GM21367 (cell line): Measurements from ENCODE around the gene TBC1D1.

Experiments used
- ATAC-seq: cut with Tn5 transposase; IDR thresholded peaks from one replicate; pipeline ENCODE4 v1.9.1; 2021; ENCODE audit not compliant: unreplicated experiment

TBC1D1 gene

DNA sequence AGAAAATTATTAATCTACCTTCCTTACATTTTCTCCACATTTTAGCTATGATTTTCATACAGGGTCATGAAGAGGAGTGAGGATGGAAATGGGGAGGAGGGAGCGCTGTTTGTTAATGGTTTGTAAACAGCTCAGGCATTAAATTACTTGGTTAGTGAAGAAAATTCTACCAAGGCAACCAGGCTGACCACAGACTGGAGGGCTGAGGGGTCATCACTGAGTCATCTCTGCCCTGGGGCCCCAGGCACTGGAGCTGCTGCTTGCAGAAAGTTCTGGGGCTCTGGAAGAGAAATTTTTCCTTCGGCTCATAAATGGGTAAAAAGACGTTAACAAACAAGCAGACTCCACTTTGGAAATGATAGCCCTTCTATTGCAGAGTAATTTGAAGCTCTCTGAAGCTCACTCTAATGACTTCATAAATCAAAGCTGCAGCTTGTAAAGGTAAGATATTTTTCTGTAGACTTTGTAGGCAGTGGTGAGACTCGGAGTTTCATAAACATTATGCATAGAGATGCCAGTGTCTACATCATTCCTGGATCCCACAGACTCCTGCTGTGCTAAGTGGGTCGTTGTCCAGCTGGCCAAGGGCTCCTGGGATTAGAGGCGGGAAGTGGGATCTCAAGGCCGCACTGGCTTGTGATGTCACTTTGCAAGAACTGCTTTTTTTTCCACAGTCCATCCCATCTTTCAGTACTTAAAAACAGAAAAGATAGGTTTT, 228.9 kb downstream of the TBC1D1 start:
- no peak for ATAC-seq

DNA sequence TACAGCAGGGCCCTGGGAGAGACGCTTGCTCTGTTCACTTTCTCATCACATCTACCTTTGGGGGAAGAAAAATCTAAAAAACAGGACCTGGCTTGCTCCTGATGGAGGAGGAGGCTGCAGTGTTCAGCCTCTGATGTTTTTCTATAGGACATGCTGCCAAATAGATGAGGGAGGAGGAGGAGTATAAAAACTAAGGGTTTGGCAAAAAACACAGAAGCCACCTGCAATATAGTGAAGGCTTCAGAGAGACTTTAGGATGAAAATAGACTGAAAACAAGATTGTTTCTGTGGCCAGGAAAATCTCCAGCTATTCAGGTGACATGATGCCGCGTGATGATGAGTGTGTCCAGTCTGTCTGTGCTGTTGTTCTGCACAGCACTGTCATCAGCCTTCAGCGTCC, 229.9 kb downstream of the TBC1D1 start:
- ATAC-seq: no peak

DNA sequence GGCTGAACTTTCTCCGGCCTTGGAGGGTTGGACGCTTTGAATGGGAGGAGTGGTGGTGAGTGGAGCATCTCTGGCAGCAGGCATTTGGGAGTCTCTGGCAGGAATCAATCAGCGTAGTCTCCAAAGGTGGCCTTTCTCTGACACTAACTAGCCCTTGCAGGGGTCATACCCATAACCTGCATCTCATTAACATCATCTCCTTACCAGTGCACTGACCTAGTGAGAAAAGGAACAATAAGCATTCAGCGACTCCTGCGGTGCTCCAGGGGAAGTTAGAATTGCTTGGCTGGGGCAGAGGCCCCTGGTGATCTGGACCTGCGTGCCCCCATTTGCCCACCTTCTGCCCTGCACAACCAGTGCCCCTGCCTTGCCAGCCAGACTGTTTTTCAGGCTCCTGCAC, 231.2 kb downstream of the TBC1D1 start:
- ATAC-seq: no peak

DNA sequence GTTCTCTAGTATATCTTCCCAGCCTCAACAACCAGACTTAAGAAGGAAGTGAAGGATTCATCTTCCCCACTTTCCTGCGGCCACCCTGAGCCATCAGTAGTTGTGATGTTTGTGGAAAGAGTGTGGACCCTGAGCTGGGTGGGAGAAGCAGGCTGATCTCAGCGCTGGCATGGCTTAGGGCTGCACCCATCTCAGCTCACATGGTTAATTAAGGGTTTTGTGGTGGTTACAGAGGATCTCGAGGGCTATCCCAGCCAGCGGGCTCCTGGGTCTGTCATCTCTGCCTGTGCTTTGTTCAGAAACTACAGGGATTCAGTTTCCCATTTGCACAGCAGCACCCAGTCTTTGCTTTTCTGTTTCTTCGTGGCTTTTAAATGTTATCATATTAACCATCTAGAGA, 232.7 kb downstream of the TBC1D1 start:
- no peak for ATAC-seq

DNA sequence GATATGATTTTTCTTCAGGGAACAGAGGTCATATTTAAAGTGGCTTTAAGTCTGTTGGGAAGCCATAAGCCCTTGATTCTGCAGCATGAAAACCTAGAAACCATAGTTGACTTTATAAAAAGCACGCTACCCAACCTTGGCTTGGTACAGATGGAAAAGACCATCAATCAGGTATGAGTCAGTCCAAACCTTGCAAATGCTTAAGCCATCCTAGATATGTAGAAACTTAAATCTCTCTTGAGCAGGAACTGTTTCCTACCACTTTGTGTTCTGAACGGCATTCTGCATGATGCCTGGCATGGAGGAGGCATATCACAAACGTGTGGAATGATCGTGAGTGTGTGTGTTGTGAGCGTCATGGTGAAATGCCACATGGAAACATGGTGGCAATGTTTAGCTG, 234.1 kb downstream of the TBC1D1 start:
- no peak for ATAC-seq

DNA sequence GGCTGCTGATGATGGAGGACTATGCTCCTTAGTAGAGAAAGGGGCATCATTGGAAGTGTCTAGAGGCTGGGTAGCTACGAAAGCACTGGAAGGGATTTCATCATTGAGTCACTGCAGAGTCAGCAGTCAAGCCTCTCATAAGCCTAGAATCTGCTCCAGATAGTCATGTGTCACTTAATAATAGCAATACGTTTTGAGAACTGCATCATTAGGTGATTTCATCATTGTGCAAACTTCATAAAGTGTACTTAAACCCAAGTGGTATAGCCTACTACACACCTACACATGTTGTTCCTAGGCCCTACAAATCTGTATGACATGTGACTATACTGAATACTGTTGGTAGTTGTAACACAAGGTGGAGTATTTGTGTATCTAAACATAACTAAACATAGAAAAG, 234.9 kb downstream of the TBC1D1 start:
- no peak for ATAC-seq

DNA sequence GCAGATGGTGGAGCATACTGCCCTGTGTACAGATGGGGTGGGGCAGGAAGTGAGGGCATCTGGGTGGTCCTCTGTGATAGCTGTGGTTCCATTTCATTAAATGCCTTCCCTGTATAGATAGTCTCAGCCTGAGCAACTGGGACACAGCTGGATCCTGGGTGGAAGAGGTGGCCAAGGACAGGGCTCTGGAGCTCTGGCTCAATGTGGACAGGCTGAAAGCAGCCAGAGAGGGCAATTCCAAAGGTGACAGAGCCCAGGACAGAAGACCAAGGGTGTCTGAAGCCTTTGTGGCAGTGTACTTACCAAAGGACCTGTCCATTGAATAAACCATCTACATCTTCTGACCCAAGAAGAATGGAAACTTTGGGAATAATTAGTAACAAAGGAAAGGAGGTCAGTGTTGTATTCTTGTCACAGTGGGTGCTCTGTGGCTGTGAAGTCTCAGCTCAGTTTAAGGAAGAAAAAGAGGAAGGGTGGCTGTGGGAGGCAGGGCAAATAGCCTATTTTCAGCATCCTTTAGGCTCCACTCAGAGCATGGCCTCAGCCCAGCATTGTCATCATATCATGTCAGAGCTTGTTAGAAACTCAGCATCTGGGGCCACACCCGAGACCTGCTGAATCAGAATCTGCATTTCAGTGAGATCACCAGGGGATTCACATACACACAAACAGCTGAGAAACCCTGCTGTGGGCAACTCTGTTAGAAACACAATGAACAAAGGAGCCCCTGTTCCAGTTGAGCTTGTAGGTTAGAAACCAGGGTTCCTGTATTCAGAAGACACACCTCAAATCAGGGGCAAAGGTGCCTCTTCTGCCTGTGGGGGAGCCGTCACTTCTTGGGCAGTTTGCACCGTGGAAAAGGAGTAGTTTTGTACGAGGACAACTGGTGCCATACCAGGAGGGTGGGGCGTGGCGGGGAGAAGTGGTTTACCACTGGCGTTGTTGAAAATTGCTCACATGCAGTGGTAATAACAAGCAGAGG, 237.9 kb downstream of the TBC1D1 start:
- ATAC-seq: peak; percentile 36

DNA sequence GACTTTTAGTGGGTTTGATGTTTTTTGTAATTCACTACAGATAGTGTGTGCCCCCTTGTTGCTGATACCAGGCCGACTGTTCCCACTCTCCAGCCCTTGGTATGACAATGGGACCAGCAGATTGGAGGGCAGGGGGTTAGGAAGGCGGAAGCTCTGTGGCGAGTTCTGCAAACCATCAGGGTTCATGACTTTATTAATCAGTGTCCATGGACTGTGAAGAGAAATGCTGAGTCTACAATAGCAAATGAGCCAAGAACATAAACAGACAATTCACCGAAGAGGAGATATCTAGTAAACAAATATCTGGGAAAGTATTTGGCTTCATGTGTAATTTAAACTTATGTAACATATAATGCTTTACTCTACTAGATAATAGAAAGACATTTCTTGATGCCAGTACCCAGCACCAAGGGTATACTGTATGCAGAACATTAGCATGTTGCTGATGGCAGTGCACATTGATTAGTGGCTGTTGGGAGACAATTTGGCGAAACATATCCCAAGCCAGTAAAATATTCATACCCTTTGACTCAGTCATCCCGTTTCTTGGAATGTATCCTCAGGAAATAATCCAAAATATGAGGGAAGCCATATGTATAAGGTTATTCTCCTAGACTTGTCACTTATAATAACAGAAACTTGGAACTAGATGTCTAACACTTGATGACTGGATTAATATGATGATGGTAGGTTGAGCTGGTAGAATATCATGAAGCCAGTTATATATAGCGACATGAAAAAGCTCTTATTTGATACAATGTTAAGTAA, 238.8 kb downstream of the TBC1D1 start:
- ATAC-seq: no peak

DNA sequence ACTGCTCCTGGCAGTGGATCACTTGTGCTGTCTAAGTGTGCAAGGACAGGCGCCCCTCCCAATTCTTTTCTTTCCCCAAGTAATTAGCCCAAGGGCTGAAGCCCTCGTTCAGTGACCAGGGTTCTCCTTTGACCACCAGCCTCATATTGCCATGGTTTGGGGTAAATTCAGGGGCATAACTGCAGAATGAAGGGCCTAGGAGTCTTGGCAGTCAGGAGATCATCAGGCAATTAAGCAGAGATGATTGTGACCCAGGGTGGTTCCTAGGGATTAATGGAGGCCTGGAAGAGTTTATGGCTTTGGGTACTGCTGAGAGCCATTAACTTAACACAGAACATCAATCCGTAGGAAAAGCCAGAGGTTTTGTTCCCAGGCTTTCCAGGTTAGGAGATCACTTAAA, 240.0 kb downstream of the TBC1D1 start:
- ATAC-seq: no peak

DNA sequence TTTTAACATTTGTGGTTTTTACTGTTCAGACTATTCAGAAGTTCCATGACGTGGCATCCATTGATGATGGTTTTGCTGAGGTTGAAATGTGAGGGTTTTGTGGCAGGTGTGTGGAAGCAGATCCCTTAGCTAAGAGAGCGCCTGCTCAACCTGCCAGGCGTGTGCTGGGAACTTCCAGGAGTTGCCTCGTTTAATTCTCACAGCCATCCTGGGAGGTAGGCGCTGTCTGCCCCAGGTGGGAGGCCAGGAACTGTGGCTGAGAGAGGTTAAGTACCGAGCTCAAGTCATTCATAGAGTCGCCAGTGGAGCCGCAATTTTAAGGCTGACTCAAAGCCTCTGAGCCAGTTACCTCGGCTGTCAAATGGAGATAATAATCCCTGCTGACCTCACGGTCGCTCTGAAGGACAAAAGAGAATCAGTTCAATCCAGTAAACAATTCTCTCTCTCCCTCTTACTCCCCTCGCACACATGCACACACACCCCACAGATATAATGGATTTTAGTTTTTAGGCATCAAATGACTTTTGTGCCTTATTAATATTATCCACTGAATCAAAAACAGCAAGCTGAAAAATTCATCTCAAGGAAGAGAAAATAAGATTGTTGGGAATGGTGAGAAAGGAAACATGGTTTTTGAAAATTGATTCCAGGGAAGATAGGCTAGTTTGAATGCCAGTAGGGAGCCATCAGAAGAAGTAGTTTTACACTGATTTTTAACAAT, 240.6 kb downstream of the TBC1D1 start:
- no peak for ATAC-seq

DNA sequence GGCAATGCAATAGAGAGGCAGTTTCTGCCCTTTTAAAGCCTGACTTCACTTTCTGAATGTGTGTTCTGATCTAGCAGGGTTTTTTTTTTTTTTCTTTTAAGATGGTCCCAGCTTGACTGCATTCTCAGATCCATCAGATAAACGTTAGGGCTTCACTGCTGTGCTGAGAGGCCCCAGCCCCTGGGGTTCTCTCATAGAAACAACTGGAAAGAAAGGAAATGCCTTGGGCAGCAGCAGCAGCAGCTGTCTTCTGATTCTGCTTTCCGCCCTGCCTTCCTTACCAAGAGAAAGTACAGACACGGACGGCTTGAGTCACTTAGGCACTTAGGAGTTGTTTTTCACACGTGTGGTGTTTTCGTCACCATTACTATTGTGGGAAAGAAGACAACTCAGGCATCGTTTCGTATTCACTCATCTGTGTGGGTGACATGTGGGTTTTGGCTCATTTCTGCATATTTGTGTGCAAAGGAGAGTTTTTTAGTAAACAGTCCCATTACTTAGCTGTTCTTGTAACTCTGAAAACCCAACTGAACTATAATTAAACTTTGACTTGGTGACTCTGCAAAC, 241.3 kb downstream of the TBC1D1 start:
- peak; percentile 74 for ATAC-seq

DNA sequence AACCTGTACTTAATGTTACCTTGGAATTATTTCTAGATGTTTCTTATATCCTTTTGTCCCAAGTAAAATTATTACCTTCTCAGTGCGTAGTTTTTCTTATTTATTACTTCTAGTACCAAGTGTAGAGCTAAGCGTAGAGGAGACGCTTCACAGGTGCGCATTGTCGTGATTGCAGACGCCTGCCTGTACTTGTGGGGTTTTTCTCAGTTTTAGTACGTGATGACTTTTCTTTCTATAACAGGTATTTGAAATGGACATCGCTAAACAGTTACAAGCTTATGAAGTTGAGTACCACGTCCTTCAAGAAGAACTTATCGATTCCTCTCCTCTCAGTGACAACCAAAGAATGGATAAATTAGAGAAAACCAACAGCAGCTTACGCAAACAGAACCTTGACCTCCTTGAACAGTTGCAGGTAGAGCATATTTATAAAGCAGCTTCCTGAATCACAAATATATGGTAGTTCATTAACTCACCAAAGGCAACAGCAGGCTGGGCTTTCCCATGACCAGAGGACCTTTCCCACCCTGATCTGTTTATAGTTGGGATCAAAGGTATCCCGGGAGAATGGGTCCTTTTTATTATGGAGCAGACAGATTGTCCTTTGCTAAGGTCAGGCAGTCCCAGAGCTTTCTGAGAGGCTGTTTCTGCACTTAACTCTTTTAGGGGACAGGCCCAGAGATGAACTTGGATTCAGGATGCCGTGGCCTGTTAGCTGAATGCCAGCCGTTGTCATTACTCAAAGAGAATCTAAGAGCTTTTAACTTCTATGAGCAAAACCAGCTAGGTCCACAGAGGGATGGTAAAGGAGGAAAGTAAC, 242.2 kb downstream of the TBC1D1 start:
- no peak for ATAC-seq

DNA sequence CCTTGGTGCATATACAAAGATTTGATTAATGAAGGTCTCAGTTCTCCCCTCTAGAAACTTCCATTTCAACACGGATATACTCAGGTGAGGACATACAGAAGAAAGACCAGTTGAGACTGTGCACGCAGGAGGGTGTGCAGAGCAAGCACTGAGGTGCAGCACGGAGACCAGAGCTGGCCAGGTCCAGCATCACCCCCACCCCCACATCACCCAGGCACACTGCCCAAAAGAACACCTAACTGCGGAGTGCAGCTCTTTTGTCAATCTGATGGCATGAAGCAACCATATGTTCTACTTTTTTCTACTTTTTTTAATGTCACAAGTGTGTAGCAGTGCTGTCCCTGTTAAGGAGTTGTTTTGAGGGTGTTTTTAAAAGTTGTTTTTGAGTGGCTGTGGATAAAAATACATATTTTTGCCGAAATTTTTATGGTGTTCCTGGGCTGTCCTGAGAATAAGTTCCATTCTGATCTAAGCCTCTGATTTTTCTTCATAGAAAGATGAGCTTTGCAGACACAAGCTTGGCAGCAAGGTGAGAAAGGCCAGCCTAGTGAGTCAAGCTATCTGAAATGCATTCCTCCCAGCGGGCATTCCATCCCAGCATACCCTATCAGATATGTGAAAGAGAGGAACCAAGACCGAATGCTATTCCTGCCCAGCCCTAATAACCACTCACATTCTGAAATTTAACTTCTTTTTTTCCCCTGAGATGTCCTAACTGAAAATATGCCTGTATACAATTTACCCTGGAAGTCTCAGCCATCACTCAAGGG, 243.0 kb downstream of the TBC1D1 start:
- no peak for ATAC-seq

DNA sequence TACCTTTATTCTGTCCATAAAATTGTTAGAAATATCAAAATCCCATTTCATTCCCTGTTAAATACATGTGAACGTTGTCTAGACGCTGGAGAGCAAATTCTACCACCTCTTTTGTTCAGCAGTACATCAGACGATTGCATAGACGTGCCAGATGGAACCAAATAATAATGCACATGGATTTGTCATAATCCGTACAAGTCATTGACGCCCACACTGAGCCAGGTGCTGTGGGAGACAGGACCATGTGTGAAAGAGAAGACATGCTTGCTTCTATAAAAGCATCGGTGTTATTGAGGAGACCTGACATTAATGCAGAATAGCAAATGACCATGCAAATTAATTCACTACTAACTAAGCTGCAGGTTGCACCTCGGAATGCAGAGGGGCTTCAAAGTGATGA, 244.3 kb downstream of the TBC1D1 start:
- no peak for ATAC-seq

DNA sequence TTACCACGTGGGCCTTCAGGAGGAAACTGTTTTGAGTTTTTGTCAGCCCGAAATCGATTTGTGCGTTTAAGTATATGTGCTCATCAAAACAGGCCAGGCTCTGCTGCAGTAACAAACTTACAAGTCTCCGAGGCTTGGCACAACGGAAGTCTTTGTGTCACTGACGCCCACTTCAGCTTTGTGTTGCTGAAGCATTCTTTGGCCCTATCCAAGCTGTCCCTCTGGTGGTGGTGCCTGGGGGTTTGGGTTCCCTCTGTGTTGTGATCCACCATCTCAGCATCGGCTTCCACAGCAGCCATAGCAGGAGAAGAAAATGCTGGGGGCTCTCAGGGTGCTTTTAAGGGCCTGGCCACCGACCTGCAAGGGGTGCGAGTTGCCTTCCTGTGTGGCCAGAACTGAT, 245.7 kb downstream of the TBC1D1 start:
- no peak for ATAC-seq

DNA sequence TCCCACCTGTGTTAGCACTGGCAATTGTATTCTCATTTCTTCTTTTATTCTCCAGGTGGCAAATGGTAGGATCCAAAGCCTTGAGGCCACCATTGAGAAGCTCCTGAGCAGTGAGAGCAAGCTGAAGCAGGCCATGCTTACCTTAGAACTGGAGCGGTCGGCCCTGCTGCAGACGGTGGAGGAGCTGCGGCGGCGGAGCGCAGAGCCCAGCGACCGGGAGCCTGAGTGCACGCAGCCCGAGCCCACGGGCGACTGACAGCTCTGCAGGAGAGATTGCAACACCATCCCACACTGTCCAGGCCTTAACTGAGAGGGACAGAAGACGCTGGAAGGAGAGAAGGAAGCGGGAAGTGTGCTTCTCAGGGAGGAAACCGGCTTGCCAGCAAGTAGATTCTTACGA, 246.2 kb downstream of the TBC1D1 start:
- ATAC-seq: no peak

DNA sequence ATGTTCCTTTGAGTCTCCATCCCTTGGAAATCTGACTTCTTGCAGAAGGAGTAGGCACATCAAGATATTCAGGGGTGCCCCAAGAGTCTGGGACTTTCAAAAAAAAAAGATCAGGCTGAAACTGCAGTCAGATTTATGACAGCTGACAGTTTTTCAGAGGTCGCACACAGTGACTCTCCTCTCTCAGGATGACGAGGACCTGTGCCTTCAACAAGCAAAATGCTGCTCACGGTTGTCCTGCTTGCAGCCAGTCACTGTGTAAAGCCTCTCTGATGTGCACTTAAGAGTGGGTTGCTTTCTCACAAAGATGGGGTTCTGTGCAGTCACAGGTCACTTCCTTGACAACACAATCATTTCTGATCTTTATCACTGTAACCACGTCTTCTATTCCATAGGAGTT, 247.5 kb downstream of the TBC1D1 start:
- ATAC-seq: no peak

DNA sequence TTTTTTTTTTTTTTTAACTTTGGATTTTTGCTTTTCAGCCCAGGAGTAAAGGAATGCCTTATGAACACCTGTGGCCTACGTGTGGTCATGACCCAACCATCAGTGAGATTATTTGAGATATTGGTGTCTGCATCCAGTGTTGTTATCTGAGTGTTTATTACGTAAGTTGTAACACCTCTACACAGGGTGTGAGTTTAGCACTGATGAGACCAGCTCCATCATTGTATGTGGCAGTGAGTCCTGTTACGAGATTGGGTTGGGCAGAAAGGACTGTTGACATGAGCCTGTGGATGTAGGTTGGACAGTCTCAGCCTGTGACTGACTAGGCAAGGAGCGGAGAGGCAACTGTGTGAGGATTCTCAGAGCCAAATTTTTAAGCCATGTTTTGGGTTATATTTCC, 248.3 kb downstream of the TBC1D1 start:
- no peak for ATAC-seq

DNA sequence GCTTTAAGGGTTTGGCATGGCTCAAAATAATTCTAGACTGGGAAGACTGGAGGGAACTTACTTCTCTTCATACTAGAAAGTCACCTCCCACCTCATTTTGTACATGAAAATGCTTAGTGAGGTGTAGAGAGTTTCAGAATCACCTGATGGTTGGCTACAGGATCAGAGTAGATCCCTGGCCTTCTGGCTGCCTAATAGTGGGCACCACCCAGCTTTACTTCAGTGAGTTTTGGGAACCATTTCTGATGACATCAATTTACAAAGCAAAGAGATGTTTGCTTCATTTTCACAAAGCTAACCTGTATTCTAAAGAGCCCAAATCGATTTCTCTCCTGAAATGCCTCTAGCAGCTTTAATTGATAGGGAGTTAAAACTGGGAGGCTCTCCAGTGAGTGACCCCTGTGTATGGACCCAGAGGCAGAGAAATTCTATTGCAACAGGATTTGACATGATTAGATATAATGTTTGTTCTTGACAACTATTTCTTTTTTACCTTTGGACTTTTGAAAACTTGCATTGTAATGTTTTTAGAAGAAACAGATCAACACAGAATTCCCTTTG, 249.8 kb downstream of the TBC1D1 start:
- ATAC-seq: no peak
